ENCODE data around the gene MLLT10.

Gene MLLT10

GRCh38 chr10:21534280-21534586, 201 bp downstream of the MLLT10 start:
- TF ChIP-seq GATA2 (IDR thresholded peaks at IDR 0.05; ENCODE audit: low read depth, low read length) (no peak), GATA3 (IDR thresholded peaks at IDR 0.05; ENCODE audit: low read depth, low read length) (no peak)

- TF ChIP-seq GATA2 (IDR thresholded peaks at IDR 0.05; ENCODE audit: low read depth, low read length) (no peak), GATA3 (IDR thresholded peaks at IDR 0.05; ENCODE audit: low read depth, low read length) (no peak)
Measured at GRCh38 chr10:21534604-21535493, 817 bp downstream of the MLLT10 start.

GRCh38 chr10:21535494-21535965, 1.5 kb downstream of the MLLT10 start:
- no peak for TF ChIP-seq GATA3 (IDR thresholded peaks at IDR 0.05; ENCODE audit: low read depth, low read length)
- TF ChIP-seq GATA2 (IDR thresholded peaks at IDR 0.05; ENCODE audit: low read depth, low read length) = no peak

GRCh38 chr10:21536874-21537273, 2.8 kb downstream of the MLLT10 start:
- TF ChIP-seq GATA3 (IDR thresholded peaks at IDR 0.05; ENCODE audit: low read depth, low read length) = no peak
- no peak for TF ChIP-seq GATA2 (IDR thresholded peaks at IDR 0.05; ENCODE audit: low read depth, low read length)

- TF ChIP-seq GATA3 (IDR thresholded peaks at IDR 0.05; ENCODE audit: low read depth, low read length) (no peak), GATA2 (IDR thresholded peaks at IDR 0.05; ENCODE audit: low read depth, low read length) (no peak)
Measured at GRCh38 chr10:21547246-21547645, 13.2 kb downstream of the MLLT10 start.

GRCh38 chr10:21552638-21553037, 18.6 kb downstream of the MLLT10 start:
- TF ChIP-seq GATA2 (IDR thresholded peaks at IDR 0.05; ENCODE audit: low read depth, low read length) = no peak
- TF ChIP-seq GATA3 (IDR thresholded peaks at IDR 0.05; ENCODE audit: low read depth, low read length) = no peak

GRCh38 chr10:21556527-21556926, 22.5 kb downstream of the MLLT10 start:
- no peak for TF ChIP-seq GATA2 (IDR thresholded peaks at IDR 0.05; ENCODE audit: low read depth, low read length)
- TF ChIP-seq GATA3 (IDR thresholded peaks at IDR 0.05; ENCODE audit: low read depth, low read length) = no peak

GRCh38 chr10:21570761-21571521, 36.9 kb downstream of the MLLT10 start:
- TF ChIP-seq GATA3 (IDR thresholded peaks at IDR 0.05; ENCODE audit: low read depth, low read length) = no peak
- no peak for TF ChIP-seq GATA2 (IDR thresholded peaks at IDR 0.05; ENCODE audit: low read depth, low read length)

GRCh38 chr10:21572578-21572977, 38.5 kb downstream of the MLLT10 start:
- TF ChIP-seq GATA3 (IDR thresholded peaks at IDR 0.05; ENCODE audit: low read depth, low read length) = no peak
- TF ChIP-seq GATA2 (IDR thresholded peaks at IDR 0.05; ENCODE audit: low read depth, low read length) = no peak

- no peak for TF ChIP-seq GATA3 (IDR thresholded peaks at IDR 0.05; ENCODE audit: low read depth, low read length)
- no peak for TF ChIP-seq GATA2 (IDR thresholded peaks at IDR 0.05; ENCODE audit: low read depth, low read length)
Measured at GRCh38 chr10:21579291-21579690, 45.3 kb downstream of the MLLT10 start.

GRCh38 chr10:21584834-21585530, 51.0 kb downstream of the MLLT10 start:
- TF ChIP-seq GATA3 (IDR thresholded peaks at IDR 0.05; ENCODE audit: low read depth, low read length) = no peak
- no peak for TF ChIP-seq GATA2 (IDR thresholded peaks at IDR 0.05; ENCODE audit: low read depth, low read length)

GRCh38 chr10:21587391-21587790, 53.4 kb downstream of the MLLT10 start:
- TF ChIP-seq GATA3 (IDR thresholded peaks at IDR 0.05; ENCODE audit: low read depth, low read length) = no peak
- no peak for TF ChIP-seq GATA2 (IDR thresholded peaks at IDR 0.05; ENCODE audit: low read depth, low read length)

- TF ChIP-seq GATA2 (IDR thresholded peaks at IDR 0.05; ENCODE audit: low read depth, low read length) = no peak
- TF ChIP-seq GATA3 (IDR thresholded peaks at IDR 0.05; ENCODE audit: low read depth, low read length) = no peak
Measured at GRCh38 chr10:21593986-21594385, 60.0 kb downstream of the MLLT10 start.

GRCh38 chr10:21599582-21599981, 65.5 kb downstream of the MLLT10 start:
- TF ChIP-seq GATA2 (IDR thresholded peaks at IDR 0.05; ENCODE audit: low read depth, low read length) (no peak), GATA3 (IDR thresholded peaks at IDR 0.05; ENCODE audit: low read depth, low read length) (no peak)

Measured in SH-SY5Y (cell line).